HepG2 (cell line): Measurements from ENCODE around the gene PTPN14. TPM values are rescaled to one million over a fixed set of nuclear protein-coding genes. Genes with fewer than 3 reads are reported as not detected.

Experiments
- CHD4 ChIP-seq: fragments of 200-600 bp; sonication (generic); IDR thresholded peaks from 2 replicates; pipeline ENCODE4 v1.7.0; 2017; ENCODE audit warnings: mild to moderate bottlenecking, low read length, borderline replicate concordance
- MAFF ChIP-seq: IDR thresholded peaks from 2 replicates; pipeline ENCODE4 v1.6.1; 2011; ENCODE audit warnings: low read depth, low read length, improper control_type of control experiment
- ZBTB42 ChIP-seq: sonication (generic); formaldehyde crosslinking; IDR thresholded peaks from 2 replicates; pipeline ENCODE4 v1.5.0; 2020; ENCODE audit warnings: mild to moderate bottlenecking, missing genetic modification reagents
- polyA plus RNA-seq, 8 experiments: library from polyadenylated mRNA; depleted of rRNA in 3 of 8; stranded (reverse) in 7 of 8; unstranded in 1 of 8; fragments of >200 nt; fragmentation: Illumina TruSeq in 4 of 8; extraction: Trizol in 4 of 8; gene quantifications; 2 replicates each; pipeline versions ENCODE4 v1.2.1 to v1.2.3, GENCODE V29; 2011 to 2016; ENCODE audit warnings: low read depth in 4 of 8, missing spikeins in 1 of 8, mixed read lengths in 1 of 8; ENCODE audit not compliant: insufficient read depth in 1 of 8
- total RNA-seq, 5 experiments: library from RNA; depleted of rRNA; stranded (reverse); fragments of >200 nt; fragmentation: Illumina TruSeq; extraction: Trizol; gene quantifications; 2 replicates each; pipeline ENCODE4 v1.2.3, GENCODE V29; 2016; ENCODE audit warnings: low read depth in 1 of 5
- TF ChIP-seq, protein P1 (sequence below): sonication (generic); formaldehyde crosslinking; IDR thresholded peaks from 2 replicates; pipeline ENCODE4 v1.4.0; 2020; ENCODE audit warnings: missing genetic modification reagents
- TF ChIP-seq, protein P2 (sequence below): sonication (generic); formaldehyde crosslinking; IDR thresholded peaks from 2 replicates; pipeline ENCODE4 v1.5.0; 2020; ENCODE audit warnings: mild to moderate bottlenecking, missing genetic modification reagents, moderate library complexity
- TF ChIP-seq, protein P3 (sequence below): sonication (generic); formaldehyde crosslinking; IDR thresholded peaks from 2 replicates; pipeline ENCODE4 v1.5.0; 2020; ENCODE audit warnings: missing genetic modification reagents
- TF ChIP-seq, protein P4 (sequence below): sonication (generic); formaldehyde crosslinking; IDR thresholded peaks from 2 replicates; pipeline ENCODE4 v1.4.0; 2020; ENCODE audit warnings: low read depth, mild to moderate bottlenecking, missing genetic modification reagents

Gene PTPN14
- total and polyA plus RNA-seq, 2 of the 13 experiments (the other 11 are each of a cell fraction or from before 2014, with no cell fraction given): 3.9 to 4.7 TPM

DNA sequence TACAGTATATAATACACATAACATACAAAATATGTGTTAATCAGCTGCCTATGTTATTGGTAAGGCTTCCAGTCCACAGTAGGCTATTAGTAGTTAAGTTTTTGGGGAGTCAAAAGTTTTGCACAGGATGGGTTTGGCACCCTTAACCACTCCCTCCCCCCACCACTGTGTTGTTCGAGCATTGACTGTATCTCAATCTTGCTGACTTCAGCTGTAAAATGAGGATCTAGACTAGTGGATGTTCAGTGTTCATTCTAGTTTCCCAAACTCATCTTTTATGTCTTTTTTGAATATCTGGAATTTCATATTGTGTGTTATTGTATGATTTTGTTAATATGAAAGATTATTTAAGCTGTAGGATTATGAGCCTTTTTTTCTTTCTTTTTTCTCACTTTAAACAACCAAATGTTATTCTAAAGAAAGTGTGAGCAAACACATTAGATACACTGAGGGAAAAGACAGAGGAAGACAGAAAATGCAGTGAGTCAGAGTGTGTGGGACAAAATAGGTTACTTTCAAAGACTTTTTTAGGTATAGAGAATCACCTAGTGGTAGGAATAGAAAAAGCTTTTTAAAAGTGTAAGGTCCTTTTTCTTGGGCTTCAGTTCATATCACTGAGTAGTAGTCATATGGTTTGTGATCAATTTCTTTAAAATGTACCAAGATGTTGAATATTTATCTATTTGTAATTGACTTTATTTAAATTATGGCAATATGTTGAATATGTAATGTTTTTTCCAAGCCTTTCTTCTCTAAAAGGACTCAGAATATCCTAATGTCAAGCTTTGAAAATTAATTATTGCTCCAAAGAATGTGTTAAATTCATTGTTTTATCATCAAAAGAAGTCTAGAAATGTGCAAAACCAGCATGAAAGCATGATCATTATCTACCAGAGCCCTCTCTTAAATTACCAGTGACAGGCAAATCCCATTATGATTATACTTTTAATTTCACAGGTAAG is 33.7 kb upstream of the PTPN14 start (continued):
- TF ChIP-seq, protein P1, sequence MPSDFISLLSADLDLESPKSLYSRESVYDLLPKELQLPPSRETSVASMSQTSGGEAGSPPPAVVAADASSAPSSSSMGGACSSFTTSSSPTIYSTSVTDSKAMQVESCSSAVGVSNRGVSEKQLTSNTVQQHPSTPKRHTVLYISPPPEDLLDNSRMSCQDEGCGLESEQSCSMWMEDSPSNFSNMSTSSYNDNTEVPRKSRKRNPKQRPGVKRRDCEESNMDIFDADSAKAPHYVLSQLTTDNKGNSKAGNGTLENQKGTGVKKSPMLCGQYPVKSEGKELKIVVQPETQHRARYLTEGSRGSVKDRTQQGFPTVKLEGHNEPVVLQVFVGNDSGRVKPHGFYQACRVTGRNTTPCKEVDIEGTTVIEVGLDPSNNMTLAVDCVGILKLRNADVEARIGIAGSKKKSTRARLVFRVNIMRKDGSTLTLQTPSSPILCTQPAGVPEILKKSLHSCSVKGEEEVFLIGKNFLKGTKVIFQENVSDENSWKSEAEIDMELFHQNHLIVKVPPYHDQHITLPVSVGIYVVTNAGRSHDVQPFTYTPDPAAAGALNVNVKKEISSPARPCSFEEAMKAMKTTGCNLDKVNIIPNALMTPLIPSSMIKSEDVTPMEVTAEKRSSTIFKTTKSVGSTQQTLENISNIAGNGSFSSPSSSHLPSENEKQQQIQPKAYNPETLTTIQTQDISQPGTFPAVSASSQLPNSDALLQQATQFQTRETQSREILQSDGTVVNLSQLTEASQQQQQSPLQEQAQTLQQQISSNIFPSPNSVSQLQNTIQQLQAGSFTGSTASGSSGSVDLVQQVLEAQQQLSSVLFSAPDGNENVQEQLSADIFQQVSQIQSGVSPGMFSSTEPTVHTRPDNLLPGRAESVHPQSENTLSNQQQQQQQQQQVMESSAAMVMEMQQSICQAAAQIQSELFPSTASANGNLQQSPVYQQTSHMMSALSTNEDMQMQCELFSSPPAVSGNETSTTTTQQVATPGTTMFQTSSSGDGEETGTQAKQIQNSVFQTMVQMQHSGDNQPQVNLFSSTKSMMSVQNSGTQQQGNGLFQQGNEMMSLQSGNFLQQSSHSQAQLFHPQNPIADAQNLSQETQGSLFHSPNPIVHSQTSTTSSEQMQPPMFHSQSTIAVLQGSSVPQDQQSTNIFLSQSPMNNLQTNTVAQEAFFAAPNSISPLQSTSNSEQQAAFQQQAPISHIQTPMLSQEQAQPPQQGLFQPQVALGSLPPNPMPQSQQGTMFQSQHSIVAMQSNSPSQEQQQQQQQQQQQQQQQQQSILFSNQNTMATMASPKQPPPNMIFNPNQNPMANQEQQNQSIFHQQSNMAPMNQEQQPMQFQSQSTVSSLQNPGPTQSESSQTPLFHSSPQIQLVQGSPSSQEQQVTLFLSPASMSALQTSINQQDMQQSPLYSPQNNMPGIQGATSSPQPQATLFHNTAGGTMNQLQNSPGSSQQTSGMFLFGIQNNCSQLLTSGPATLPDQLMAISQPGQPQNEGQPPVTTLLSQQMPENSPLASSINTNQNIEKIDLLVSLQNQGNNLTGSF (CRISPR knock-in tag): no peak
- TF ChIP-seq, protein P2, sequence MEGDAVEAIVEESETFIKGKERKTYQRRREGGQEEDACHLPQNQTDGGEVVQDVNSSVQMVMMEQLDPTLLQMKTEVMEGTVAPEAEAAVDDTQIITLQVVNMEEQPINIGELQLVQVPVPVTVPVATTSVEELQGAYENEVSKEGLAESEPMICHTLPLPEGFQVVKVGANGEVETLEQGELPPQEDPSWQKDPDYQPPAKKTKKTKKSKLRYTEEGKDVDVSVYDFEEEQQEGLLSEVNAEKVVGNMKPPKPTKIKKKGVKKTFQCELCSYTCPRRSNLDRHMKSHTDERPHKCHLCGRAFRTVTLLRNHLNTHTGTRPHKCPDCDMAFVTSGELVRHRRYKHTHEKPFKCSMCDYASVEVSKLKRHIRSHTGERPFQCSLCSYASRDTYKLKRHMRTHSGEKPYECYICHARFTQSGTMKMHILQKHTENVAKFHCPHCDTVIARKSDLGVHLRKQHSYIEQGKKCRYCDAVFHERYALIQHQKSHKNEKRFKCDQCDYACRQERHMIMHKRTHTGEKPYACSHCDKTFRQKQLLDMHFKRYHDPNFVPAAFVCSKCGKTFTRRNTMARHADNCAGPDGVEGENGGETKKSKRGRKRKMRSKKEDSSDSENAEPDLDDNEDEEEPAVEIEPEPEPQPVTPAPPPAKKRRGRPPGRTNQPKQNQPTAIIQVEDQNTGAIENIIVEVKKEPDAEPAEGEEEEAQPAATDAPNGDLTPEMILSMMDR: peak; percentile 68
- TF ChIP-seq MAFF (0 out of 2 replicates have a peak, but pooled peaks have one; percentile 17), CHD4 (no peak), ZBTB42 (CRISPR knock-in tag) (no peak)
- TF ChIP-seq, protein P3, sequence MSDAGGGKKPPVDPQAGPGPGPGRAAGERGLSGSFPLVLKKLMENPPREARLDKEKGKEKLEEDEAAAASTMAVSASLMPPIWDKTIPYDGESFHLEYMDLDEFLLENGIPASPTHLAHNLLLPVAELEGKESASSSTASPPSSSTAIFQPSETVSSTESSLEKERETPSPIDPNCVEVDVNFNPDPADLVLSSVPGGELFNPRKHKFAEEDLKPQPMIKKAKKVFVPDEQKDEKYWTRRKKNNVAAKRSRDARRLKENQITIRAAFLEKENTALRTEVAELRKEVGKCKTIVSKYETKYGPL (CRISPR knock-in tag): no peak
- TF ChIP-seq, protein P4, sequence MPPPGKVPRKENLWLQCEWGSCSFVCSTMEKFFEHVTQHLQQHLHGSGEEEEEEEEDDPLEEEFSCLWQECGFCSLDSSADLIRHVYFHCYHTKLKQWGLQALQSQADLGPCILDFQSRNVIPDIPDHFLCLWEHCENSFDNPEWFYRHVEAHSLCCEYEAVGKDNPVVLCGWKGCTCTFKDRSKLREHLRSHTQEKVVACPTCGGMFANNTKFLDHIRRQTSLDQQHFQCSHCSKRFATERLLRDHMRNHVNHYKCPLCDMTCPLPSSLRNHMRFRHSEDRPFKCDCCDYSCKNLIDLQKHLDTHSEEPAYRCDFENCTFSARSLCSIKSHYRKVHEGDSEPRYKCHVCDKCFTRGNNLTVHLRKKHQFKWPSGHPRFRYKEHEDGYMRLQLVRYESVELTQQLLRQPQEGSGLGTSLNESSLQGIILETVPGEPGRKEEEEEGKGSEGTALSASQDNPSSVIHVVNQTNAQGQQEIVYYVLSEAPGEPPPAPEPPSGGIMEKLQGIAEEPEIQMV: no peak
